Measurements from ENCODE around the gene IZUMO4.

Gene IZUMO4

GRCh38 chr19:2135474-2136402 is 39.0 kb downstream of the IZUMO4 start:
- TF ChIP-seq, protein P1, sequence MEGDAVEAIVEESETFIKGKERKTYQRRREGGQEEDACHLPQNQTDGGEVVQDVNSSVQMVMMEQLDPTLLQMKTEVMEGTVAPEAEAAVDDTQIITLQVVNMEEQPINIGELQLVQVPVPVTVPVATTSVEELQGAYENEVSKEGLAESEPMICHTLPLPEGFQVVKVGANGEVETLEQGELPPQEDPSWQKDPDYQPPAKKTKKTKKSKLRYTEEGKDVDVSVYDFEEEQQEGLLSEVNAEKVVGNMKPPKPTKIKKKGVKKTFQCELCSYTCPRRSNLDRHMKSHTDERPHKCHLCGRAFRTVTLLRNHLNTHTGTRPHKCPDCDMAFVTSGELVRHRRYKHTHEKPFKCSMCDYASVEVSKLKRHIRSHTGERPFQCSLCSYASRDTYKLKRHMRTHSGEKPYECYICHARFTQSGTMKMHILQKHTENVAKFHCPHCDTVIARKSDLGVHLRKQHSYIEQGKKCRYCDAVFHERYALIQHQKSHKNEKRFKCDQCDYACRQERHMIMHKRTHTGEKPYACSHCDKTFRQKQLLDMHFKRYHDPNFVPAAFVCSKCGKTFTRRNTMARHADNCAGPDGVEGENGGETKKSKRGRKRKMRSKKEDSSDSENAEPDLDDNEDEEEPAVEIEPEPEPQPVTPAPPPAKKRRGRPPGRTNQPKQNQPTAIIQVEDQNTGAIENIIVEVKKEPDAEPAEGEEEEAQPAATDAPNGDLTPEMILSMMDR (IDR thresholded peaks at IDR 0.05; ENCODE audit: low read depth, low read length): no peak
- no peak for DNase-seq (ENCODE audit: low read depth in 2 of 2)
- no peak overlapping the region for H3K4me3 ChIP-seq (replicated peaks in 1 of 2; ENCODE audit: low read depth in 2 of 2, low read length in 2 of 2)

DNA sequence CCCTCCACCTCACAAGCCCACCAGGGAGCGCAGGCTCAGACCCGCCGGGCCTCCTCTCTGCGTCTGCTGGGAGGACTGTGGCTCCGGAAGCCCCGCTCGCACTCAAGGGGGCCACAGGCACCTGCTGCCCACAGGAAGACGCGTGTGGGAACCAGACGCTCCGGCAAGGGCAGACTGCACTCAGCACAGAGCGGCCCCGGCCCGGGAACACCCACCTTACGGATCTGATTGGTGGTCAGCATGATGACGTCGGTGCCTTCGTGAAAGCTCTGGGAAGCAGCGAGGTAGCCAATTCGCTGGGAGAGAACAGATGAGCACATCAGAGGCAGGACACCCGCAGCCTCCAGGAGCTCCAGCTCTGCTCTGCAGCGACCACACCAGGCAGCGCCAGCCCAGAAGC is 40.1 kb downstream of the IZUMO4 start:
- DNase-seq (ENCODE audit: low read depth in 2 of 2): no peak
- no peak overlapping the region for H3K4me3 ChIP-seq (replicated peaks in 1 of 2; ENCODE audit: low read depth in 2 of 2, low read length in 2 of 2)
- TF ChIP-seq, protein P1 (IDR thresholded peaks at IDR 0.05; ENCODE audit: low read depth, low read length): no peak

- H3K4me3 ChIP-seq (replicated peaks in 1 of 2; ENCODE audit: low read depth in 2 of 2, low read length in 2 of 2): no peak overlapping the region
- TF ChIP-seq, protein P1 (IDR thresholded peaks at IDR 0.05; ENCODE audit: low read depth, low read length): no peak
- no peak for DNase-seq (ENCODE audit: low read depth in 2 of 2)
Measured at GRCh38 chr19:2138061-2138728, 41.5 kb downstream of the IZUMO4 start.

GRCh38 chr19:2139385-2140137 is 42.8 kb downstream of the IZUMO4 start:
- DNase-seq (ENCODE audit: low read depth in 2 of 2): no peak
- TF ChIP-seq, protein P1 (IDR thresholded peaks at IDR 0.05; ENCODE audit: low read depth, low read length): no peak
- H3K4me3 ChIP-seq (replicated peaks in 1 of 2; ENCODE audit: low read depth in 2 of 2, low read length in 2 of 2): no peak overlapping the region

- TF ChIP-seq, protein P1 (IDR thresholded peaks at IDR 0.05; ENCODE audit: low read depth, low read length): no peak
- no peak for DNase-seq (ENCODE audit: low read depth in 2 of 2)
- H3K4me3 ChIP-seq (replicated peaks in 1 of 2; ENCODE audit: low read depth in 2 of 2, low read length in 2 of 2): no peak overlapping the region
Measured at GRCh38 chr19:2140138-2140569, 43.4 kb downstream of the IZUMO4 start.

GRCh38 chr19:2142173-2142829 is 45.6 kb downstream of the IZUMO4 start:
- H3K4me3 ChIP-seq (replicated peaks in 1 of 2; ENCODE audit: low read depth in 2 of 2, low read length in 2 of 2): no peak overlapping the region
- TF ChIP-seq, protein P1 (IDR thresholded peaks at IDR 0.05; ENCODE audit: low read depth, low read length): no peak
- no peak for DNase-seq (ENCODE audit: low read depth in 2 of 2)

Measured in cardiac fibroblast (primary cell).